ENCODE results near the gene SH3BGRL2. TPM values are rescaled to one million over a fixed set of nuclear protein-coding genes. Genes with fewer than 3 reads are reported as not detected.
"Not testable (repeated sequence)": the region's sequence is repeated elsewhere in the genome, so short reads cannot be mapped to it uniquely, and the experiment has no call there.

The SH3BGRL2 gene
- total RNA-seq, 2 donors from 2014 or later = 0.62 to 0.63 TPM

GRCh38 chr6:79647741-79648140 lies 16.6 kb downstream of the SH3BGRL2 start:
- Mint-ChIP-seq H3K27ac (no peak overlapping the region), H3K4me1 (ENCODE audit: low read depth) (no peaks in the 10 kb centered on the region), H3K36me3 (ENCODE audit: insufficient read depth in 2 of 2) (no peaks in the 10 kb centered on the region), H3K27me3 (ENCODE audit: low read depth) (peaks cover 13% of the 10 kb centered on the region), H3K9me3 (no peaks in the 10 kb centered on the region), H3K4me3 (no peak overlapping the region)
- DNase-seq = no peak
- no peak for ATAC-seq (replicated peaks in 1 of 2)

DNA sequence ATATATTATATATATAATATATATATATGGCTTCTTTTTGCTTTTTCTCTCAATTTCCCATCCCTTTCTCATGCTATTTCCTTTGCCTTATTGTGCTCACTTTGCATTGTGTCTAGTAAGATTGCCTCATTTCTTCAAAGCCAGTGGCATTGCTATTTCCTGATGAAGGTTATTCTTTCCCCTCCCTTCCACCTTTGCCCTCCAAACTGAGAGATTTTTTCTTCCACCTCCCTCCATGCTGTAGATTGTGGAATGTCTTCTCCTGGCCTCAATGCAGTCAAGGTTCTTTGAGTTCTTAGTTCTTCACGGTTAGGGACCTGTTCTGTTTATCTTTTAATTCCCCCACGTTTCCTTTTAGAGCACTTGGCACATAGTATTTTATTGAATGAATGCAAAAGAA lies 17.2 kb downstream of the SH3BGRL2 start:
- Mint-ChIP-seq H3K4me3 (no peak overlapping the region), H3K27ac (no peak overlapping the region), H3K36me3 (ENCODE audit: insufficient read depth in 2 of 2) (no peaks in the 10 kb centered on the region), H3K27me3 (ENCODE audit: low read depth) (peaks cover 13% of the 10 kb centered on the region), H3K4me1 (ENCODE audit: low read depth) (no peaks in the 10 kb centered on the region), H3K9me3 (no peaks in the 10 kb centered on the region)
- no peak for DNase-seq
- ATAC-seq (replicated peaks in 1 of 2) = no peak

DNA sequence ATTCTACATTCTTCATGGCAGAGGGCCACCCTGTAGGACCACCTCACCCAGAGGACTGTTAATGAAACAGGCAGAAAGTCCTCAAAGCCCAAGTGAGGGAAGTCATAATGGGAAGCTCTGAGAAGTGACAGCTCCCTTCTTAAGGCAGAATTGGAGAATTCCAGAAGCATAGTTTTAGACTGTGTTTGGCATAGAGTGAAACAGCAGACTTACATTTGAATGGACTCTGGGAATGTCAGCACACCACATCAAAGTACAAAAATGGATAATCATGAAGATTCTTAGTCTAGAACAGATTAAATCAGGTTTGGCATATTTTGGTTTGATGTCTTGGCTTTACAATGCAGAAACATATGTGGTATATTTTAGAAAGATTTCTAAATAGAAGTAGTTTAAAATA lies 17.9 kb downstream of the SH3BGRL2 start:
- Mint-ChIP-seq H3K36me3 (ENCODE audit: insufficient read depth in 2 of 2) (no peaks in the 10 kb centered on the region), H3K9me3 (no peaks in the 10 kb centered on the region), H3K4me1 (ENCODE audit: low read depth) (no peaks in the 10 kb centered on the region), H3K27ac (no peak overlapping the region), H3K4me3 (no peak overlapping the region), H3K27me3 (ENCODE audit: low read depth) (peaks cover 7% of the 10 kb centered on the region)
- DNase-seq = no peak
- ATAC-seq (replicated peaks in 1 of 2) = no peak

DNA sequence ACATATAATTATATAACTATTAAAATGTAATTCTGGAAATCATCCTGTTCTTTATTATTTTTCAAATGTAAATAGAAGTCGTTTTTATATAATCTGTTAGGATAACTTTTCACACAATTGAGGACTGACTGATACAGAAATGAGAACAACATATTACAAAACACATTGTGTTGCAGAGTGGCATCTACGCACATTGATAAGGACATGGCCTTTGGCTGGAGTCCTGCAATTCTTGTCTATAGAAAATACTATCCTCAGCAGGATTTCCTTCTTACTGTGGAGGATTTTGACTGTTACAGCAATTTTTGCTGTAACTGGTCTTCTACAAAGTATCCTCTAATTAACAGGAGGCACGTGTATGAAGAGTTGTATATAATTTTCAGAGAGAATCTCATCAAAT lies 19.8 kb downstream of the SH3BGRL2 start:
- DNase-seq (no peak), ATAC-seq (replicated peaks in 1 of 2) (no peak)
- H3K9me3 Mint-ChIP-seq = no peaks in the 10 kb centered on the region
- H3K27ac Mint-ChIP-seq = no peak overlapping the region
- peaks cover 5% of the 10 kb centered on the region for H3K27me3 Mint-ChIP-seq (ENCODE audit: low read depth)
- no peaks in the 10 kb centered on the region for H3K36me3 Mint-ChIP-seq (ENCODE audit: insufficient read depth in 2 of 2)
- peaks cover 4% of the 10 kb centered on the region for H3K4me1 Mint-ChIP-seq (ENCODE audit: low read depth)
- no peak overlapping the region for H3K4me3 Mint-ChIP-seq

DNA sequence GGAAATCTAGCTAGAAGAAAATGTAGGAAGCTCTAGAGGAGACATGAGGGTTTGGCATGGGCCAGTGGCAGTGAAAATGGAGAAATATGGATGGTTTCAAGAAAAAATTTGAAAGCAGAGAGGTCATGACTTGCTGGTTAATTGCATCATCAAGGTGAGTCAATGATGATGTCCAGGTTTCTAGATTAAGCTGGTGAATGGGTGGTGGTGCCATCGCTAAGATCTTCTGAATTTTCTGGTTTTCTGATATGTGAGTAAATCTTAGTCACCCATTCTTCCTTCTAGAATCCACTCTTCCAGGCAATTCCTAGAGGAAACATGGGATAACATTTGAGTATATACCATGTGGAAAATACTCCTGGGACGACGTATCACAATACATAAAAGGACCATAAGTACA lies 25.0 kb downstream of the SH3BGRL2 start:
- Mint-ChIP-seq H3K4me1 (ENCODE audit: low read depth) (peaks cover 13% of the 10 kb centered on the region), H3K27ac (no peak overlapping the region), H3K9me3 (peaks cover 3 to 10% of the 10 kb centered on the region in 2 donors), H3K4me3 (no peak overlapping the region), H3K27me3 (ENCODE audit: low read depth) (no peaks in the 10 kb centered on the region), H3K36me3 (ENCODE audit: insufficient read depth in 2 of 2) (peaks cover 0 to 7% of the 10 kb centered on the region in 2 donors)
- no peak for ATAC-seq (replicated peaks in 1 of 2)
- DNase-seq = no peak

DNA sequence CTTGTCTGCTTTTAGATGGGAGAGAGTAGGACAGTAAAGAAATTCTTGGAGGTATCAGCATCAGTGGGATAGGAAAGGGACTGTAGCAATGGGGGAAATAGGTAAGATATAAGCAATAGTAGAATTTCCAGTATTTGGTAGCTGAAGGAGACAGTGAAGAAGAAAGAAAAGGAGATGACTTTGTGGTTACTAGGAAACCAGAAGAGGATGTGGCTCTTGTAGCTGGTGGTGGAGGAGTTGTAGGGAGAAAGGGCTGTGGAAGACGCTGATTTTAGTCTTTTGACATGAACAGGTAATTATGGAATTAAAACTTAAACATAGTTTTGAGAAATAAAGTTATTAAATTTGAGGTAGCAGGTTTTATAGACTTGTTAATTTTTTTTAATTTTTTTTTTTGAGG lies 26.1 kb downstream of the SH3BGRL2 start:
- H3K27ac Mint-ChIP-seq = no peak overlapping the region
- no peaks in the 10 kb centered on the region for H3K27me3 Mint-ChIP-seq (ENCODE audit: low read depth)

DNA sequence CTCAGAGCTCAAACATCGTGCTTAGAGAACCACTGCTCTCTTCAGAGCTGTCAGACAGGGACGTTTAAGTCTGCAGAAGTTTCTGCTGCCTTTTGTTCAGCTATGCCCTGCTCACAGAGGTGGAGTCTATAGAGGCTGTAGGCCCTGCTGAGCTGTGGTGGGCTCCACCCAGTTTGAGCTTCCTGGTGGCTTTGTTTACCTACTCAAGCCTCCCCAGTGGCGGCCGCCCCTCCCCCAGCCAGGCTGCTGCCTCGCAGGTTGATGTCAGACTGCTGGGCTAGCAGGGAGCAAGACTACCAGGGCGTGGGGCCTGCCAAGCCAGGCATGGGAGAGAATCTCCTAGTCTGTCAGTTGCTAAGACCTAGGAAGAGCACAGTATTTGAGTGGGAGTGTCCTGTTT lies 32.5 kb downstream of the SH3BGRL2 start:
- not testable (repeated sequence) for H3K4me3 Mint-ChIP-seq; H3K4me1 Mint-ChIP-seq (ENCODE audit: low read depth); H3K27ac Mint-ChIP-seq; DNase-seq; ATAC-seq (replicated peaks in 1 of 2); H3K27me3 Mint-ChIP-seq (ENCODE audit: low read depth)
- Mint-ChIP-seq H3K36me3 (ENCODE audit: insufficient read depth in 2 of 2) (peaks cover 6 to 12% of the 10 kb centered on the region in 2 donors), H3K9me3 (peaks cover 6 to 13% of the 10 kb centered on the region in 2 donors)

More for the DNA sequence above, 26.1 kb downstream of the SH3BGRL2 start:
- ATAC-seq (replicated peaks in 1 of 2) = no peak
- Mint-ChIP-seq H3K4me1 (ENCODE audit: low read depth) (peaks cover 13% of the 10 kb centered on the region), H3K4me3 (no peak overlapping the region), H3K9me3 (peaks cover 3 to 13% of the 10 kb centered on the region in 2 donors), H3K36me3 (ENCODE audit: insufficient read depth in 2 of 2) (peaks cover 0 to 7% of the 10 kb centered on the region in 2 donors)
- no peak for DNase-seq

DNA sequence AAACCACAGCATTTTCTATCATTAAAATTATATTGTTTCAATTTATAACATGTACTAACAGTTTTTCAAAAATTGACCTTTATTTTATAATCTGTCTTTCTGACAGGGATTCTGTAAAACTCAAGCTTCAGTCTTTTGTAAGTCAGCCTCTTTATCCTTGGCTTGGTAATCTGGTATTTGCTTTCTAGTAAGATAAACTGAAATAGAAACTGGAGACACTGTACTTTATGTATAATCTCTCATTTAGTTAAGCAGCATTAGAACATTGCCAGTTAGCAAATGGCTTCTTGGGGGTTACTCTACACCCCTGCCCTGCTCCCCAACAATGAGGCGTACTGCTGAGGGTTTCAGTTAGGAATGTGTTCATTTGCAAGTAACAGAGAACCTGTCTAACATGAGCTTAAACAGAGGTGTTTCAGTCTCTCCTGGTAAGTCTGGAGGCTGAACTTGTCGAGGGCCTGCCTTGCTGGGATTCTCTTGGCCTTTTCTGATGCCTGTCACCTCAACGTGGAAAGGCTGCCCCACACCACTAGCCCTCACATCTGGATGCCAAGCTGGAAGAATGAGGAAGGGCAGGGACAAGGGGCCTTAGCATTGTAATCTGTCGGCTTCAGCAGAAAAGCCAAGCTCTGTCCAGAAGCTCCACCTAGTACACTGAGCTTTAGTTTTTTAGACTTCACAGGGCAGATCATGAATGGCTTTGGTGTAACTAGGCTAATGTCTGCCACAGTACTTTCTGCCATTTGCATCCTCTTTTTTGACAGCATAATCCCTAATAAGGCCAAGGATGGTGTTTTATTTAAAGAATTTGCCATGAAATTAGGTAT lies 34.8 kb downstream of the SH3BGRL2 start:
- no peak overlapping the region for H3K4me3 Mint-ChIP-seq
- no peak for DNase-seq
- H3K9me3 Mint-ChIP-seq = peaks cover 5 to 6% of the 10 kb centered on the region in 2 donors
- peaks cover 8% of the 10 kb centered on the region for H3K4me1 Mint-ChIP-seq (ENCODE audit: low read depth)
- peaks cover 6% of the 10 kb centered on the region for H3K27me3 Mint-ChIP-seq (ENCODE audit: low read depth)
- ATAC-seq (replicated peaks in 1 of 2) = no peak
- H3K27ac Mint-ChIP-seq = no peak overlapping the region
- H3K36me3 Mint-ChIP-seq (ENCODE audit: insufficient read depth in 2 of 2) = peaks cover 6 to 7% of the 10 kb centered on the region in 2 donors

- Mint-ChIP-seq H3K27ac (no peak overlapping the region), H3K4me3 (no peak overlapping the region), H3K9me3 (peaks cover 2 to 3% of the 10 kb centered on the region in 2 donors), H3K4me1 (ENCODE audit: low read depth) (peaks cover 15% of the 10 kb centered on the region), H3K36me3 (ENCODE audit: insufficient read depth in 2 of 2) (peaks cover 5 to 6% of the 10 kb centered on the region in 2 donors), H3K27me3 (ENCODE audit: low read depth) (peaks cover 6% of the 10 kb centered on the region)
- DNase-seq (no peak), ATAC-seq (replicated peaks in 1 of 2) (no peak)
Observed at GRCh38 chr6:79666634-79667033, 35.5 kb downstream of the SH3BGRL2 start.

DNA sequence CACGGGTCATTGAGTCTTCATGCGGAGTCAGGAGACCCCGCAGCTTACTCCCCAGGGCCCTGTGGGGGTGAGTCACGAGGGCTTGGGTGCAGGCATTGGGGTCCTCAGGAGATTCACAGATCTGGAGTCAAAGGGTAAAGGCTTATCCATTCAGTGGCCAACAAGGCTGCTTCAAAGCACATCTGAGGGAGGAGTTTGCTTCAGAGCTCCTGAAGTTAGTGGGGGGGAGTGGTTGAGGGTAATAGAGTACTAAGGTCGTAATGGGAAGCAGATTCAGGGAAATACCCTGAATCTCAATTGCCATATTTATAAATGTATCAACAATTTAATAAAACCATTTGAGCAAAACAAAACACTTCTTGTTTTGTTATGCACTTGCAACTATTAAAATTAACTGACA lies 37.3 kb downstream of the SH3BGRL2 start:
- Mint-ChIP-seq H3K4me3 (no peak overlapping the region), H3K27me3 (ENCODE audit: low read depth) (no peaks in the 10 kb centered on the region), H3K9me3 (no peaks in the 10 kb centered on the region), H3K4me1 (ENCODE audit: low read depth) (peaks cover 23% of the 10 kb centered on the region), H3K36me3 (ENCODE audit: insufficient read depth in 2 of 2) (no peaks in the 10 kb centered on the region), H3K27ac (no peak overlapping the region)
- no peak for DNase-seq
- ATAC-seq (replicated peaks in 1 of 2) = no peak

DNA sequence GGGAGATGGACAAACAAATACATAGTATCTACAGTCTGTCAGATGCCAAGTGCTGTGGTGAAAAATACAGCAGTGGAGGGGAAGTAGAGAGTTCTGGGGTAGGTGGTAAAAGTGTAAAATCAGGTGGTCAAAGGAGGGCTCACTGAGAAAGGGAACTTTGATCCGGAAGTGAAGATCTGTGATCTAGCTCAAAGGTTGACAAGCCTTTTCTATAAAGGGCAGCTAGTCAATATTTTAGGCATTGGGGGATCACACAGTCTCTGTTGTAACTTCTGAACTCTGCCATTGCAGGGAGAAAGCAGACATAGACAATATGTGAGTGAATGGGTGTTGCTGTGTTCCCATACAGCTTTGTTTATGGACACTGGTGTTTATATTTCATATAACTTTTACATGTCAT lies 38.6 kb downstream of the SH3BGRL2 start:
- no peaks in the 10 kb centered on the region for H3K9me3 Mint-ChIP-seq
- no peak overlapping the region for H3K4me3 Mint-ChIP-seq
- no peak for ATAC-seq (replicated peaks in 1 of 2)
- no peak overlapping the region for H3K27ac Mint-ChIP-seq
- no peak for DNase-seq
- H3K27me3 Mint-ChIP-seq (ENCODE audit: low read depth) = no peaks in the 10 kb centered on the region
- H3K36me3 Mint-ChIP-seq (ENCODE audit: insufficient read depth in 2 of 2) = no peaks in the 10 kb centered on the region
- H3K4me1 Mint-ChIP-seq (ENCODE audit: low read depth) = peaks cover 23% of the 10 kb centered on the region

GRCh38 chr6:79670789-79671188 lies 39.7 kb downstream of the SH3BGRL2 start:
- Mint-ChIP-seq H3K27ac (peak overlapping the region; percentile 81), H3K4me3 (peak overlapping the region; percentile 18 to 66), H3K4me1 (ENCODE audit: low read depth) (peaks cover 23% of the 10 kb centered on the region), H3K9me3 (no peaks in the 10 kb centered on the region), H3K36me3 (ENCODE audit: insufficient read depth in 2 of 2) (no peaks in the 10 kb centered on the region), H3K27me3 (ENCODE audit: low read depth) (no peaks in the 10 kb centered on the region)
- ATAC-seq (replicated peaks in 1 of 2) (no peak), DNase-seq (no peak)

GRCh38 chr6:79671600-79672266 lies 40.6 kb downstream of the SH3BGRL2 start:
- ATAC-seq (replicated peaks in 1 of 2) (peak; percentile 88 to 92), DNase-seq (peak; percentile 45 to 59)
- peaks cover 23% of the 10 kb centered on the region for H3K4me1 Mint-ChIP-seq (ENCODE audit: low read depth)
- no peaks in the 10 kb centered on the region for H3K9me3 Mint-ChIP-seq
- H3K4me3 Mint-ChIP-seq = peak overlapping the region; percentile 40 to 66
- no peaks in the 10 kb centered on the region for H3K36me3 Mint-ChIP-seq (ENCODE audit: insufficient read depth in 2 of 2)
- H3K27ac Mint-ChIP-seq = peak overlapping the region; percentile 92
- H3K27me3 Mint-ChIP-seq (ENCODE audit: low read depth) = no peaks in the 10 kb centered on the region
